A549 (cell line): ENCODE results near the gene FHAD1. TPM values are rescaled to one million over a fixed set of nuclear protein-coding genes. Genes with fewer than 3 reads are reported as not detected.

Source experiments
- ATAC-seq, 2 experiments: fragments of 200-7000 bp in 1 of 2; fragments of >200 bp in 1 of 2; cut with Nextera tagmentation in 1 of 2; cut with Tn5 transposase in 1 of 2; 3 replicates each; pipeline versions ENCODE4 v1.8.0 to v1.9.1; 2018 to 2020; ENCODE audit warnings: mild to moderate bottlenecking in 1 of 2, moderate library complexity in 1 of 2
- CTCF ChIA-PET: fragments of 300-600 bp; sonication (Branson Sonifier 250); formaldehyde crosslinking; extraction: SDS; loops from one replicate; lab custom pipeline; 2021; ENCODE audit warnings: antibody characterized with exemption, inconsistent platforms; lab: Yijun Ruan, JAX
- POLR2A ChIA-PET: fragments of 350-600 bp; formaldehyde crosslinking; extraction: SDS; loops from one replicate; lab custom pipeline; 2021; ENCODE audit warnings: antibody characterized with exemption, inconsistent platforms; lab: Yijun Ruan, JAX
- DNase-seq, 2 experiments: peaks; one replicate each; pipeline versions ENCODE4 v3.0.0 to v3.0.0-alpha.2; 2011 to 2016; ENCODE audit warnings: low read depth in 1 of 2, low spot score in 1 of 2
- FAIRE-seq: peaks from 2 replicates; lab custom pipeline; 2011; peaks lifted over from hg19 to GRCh38; lab: Jason Lieb, UNC
- H3K27ac ChIP-seq, 2 experiments: fragments of >200 bp; sonication (Bioruptor Twin); formaldehyde crosslinking; 3 replicates each; pipeline ENCODE4 v1.5.1; 2016 to 2017
- H3K4me1 ChIP-seq: fragments of >200 bp; sonication (Bioruptor Twin); formaldehyde crosslinking; 3 replicates; pipeline ENCODE4 v1.6.1; 2016
- H3K4me2 ChIP-seq: fragments of >200 bp; sonication (Bioruptor Twin); formaldehyde crosslinking; 3 replicates; pipeline ENCODE4 v1.6.1; 2016
- H3K4me3 ChIP-seq: fragments of >200 bp; sonication (Bioruptor Twin); formaldehyde crosslinking; 3 replicates; pipeline ENCODE4 v1.5.1; 2016
- H3K9me3 ChIP-seq: fragments of >200 bp; sonication (Bioruptor Twin); formaldehyde crosslinking; 3 replicates; pipeline ENCODE4 v1.6.1; 2016
- CBX2 ChIP-seq: fragments of 200-600 bp; sonication (generic); IDR thresholded peaks from 2 replicates; pipeline ENCODE4 v1.6.1; 2016; ENCODE audit warnings: low read depth, mild to moderate bottlenecking, borderline replicate concordance
- ELK1 ChIP-seq: fragments of 150-350 bp; IDR thresholded peaks from 2 replicates; pipeline ENCODE4 v1.6.1; 2014; ENCODE audit warnings: low read depth, mild to moderate bottlenecking, low read length
- EP300 ChIP-seq, 2 experiments: fragments of >200 bp; sonication (Bioruptor Twin); formaldehyde crosslinking; IDR thresholded peaks; 2 replicates in 1 of 2; 3 replicates in 1 of 2; pipeline ENCODE4 v1.6.1; 2016 to 2017
- ESRRA ChIP-seq: fragments of 150-350 bp; IDR thresholded peaks from 2 replicates; pipeline ENCODE4 v1.6.1; 2014; ENCODE audit warnings: mild to moderate bottlenecking, low read length, borderline replicate concordance
- FOXS1 ChIP-seq: fragments of 250-450 bp; sonication (Bioruptor Pico); IDR thresholded peaks from 2 replicates; pipeline ENCODE4 v1.5.0; 2020; ENCODE audit warnings: mild to moderate bottlenecking, moderate library complexity
- HEYL ChIP-seq: fragments of 250-450 bp; sonication (Bioruptor Pico); IDR thresholded peaks from 2 replicates; pipeline ENCODE4 v1.8.0; 2021; ENCODE audit warnings: mild to moderate bottlenecking, moderate library complexity
- HMGXB4 ChIP-seq: fragments of 250-450 bp; sonication (Bioruptor Pico); IDR thresholded peaks from 2 replicates; pipeline ENCODE4 v1.5.0; 2021; ENCODE audit warnings: mild to moderate bottlenecking, moderate library complexity, borderline replicate concordance
- JUNB ChIP-seq: fragments of >200 bp; sonication (Bioruptor Twin); formaldehyde crosslinking; IDR thresholded peaks from 2 replicates; pipeline ENCODE4 v1.6.1; 2016
- KDM1A ChIP-seq: fragments of 200-600 bp; sonication (generic); IDR thresholded peaks from 2 replicates; pipeline ENCODE4 v1.6.1; 2016; ENCODE audit warnings: low read depth, mild to moderate bottlenecking
- MAZ ChIP-seq: fragments of 150-350 bp; IDR thresholded peaks from 2 replicates; pipeline ENCODE4 v1.6.1; 2014; ENCODE audit warnings: antibody characterized with exemption, low read depth, low read length, borderline replicate concordance
- NR3C1 ChIP-seq: fragments of >200 bp; sonication (Bioruptor Twin); formaldehyde crosslinking; IDR thresholded peaks from 3 replicates; pipeline ENCODE4 v1.6.1; 2017
- POLR2A ChIP-seq: IDR thresholded peaks from 2 replicates; pipeline ENCODE4 v1.6.1; 2012; ENCODE audit warnings: mild to moderate bottlenecking, low read length
- POLR2AphosphoS2 ChIP-seq: conservative IDR thresholded peaks from 2 replicates; pipeline ENCODE4 v1.6.1; 2012; ENCODE audit warnings: low read length, improper control_type of control experiment, inconsistent platforms
- RAD21 ChIP-seq, 2 experiments: fragments of >200 bp in 1 of 2; sonication (Bioruptor Twin) in 1 of 2; formaldehyde crosslinking in 1 of 2; IDR thresholded peaks in 1 of 2; conservative IDR thresholded peaks in 1 of 2; 2 replicates in 1 of 2; 3 replicates in 1 of 2; pipeline ENCODE4 v1.6.1; 2012 to 2018; ENCODE audit warnings: inconsistent platforms in 1 of 2
- RCOR1 ChIP-seq: fragments of 150-350 bp; IDR thresholded peaks from 2 replicates; pipeline ENCODE4 v1.6.1; 2014; ENCODE audit warnings: antibody characterized with exemption, low read length, low read depth
- SMC3 ChIP-seq: fragments of >200 bp; sonication (Bioruptor Twin); formaldehyde crosslinking; IDR thresholded peaks from 3 replicates; pipeline ENCODE4 v1.6.1; 2018; ENCODE audit warnings: inconsistent platforms
- SREBF2 ChIP-seq: fragments of 450-650 bp; IDR thresholded peaks from 2 replicates; pipeline ENCODE4 v1.6.1; 2014; ENCODE audit warnings: mild to moderate bottlenecking, moderate library complexity
- WGBS: methylation state at CpG from one replicate; pipeline ENCODE4 v1.1.6; 2017; ENCODE audit errors: missing lambda C conversion rate; 5-methylcytosine and 5-hydroxymethylcytosine counted together
- polyA plus RNA-seq, 4 experiments: library from polyadenylated mRNA; depleted of rRNA in 3 of 4; stranded (reverse); fragments of >200 nt; fragmentation: RNase III in 1 of 4; extraction: RNeasy Plus Mini Kit Qiagen cat#74134 plus additional on column Dnase treatment in 1 of 4; gene quantifications; 2 replicates in 3 of 4; 3 replicates in 1 of 4; pipeline ENCODE4 v1.2.3, GENCODE V29; 2011 to 2017

Gene FHAD1
- polyA plus RNA-seq, 2 of the 4 experiments (the other 2 are of a cell fraction), result 0.31 to 0.32 TPM

- ChIA-PET CTCF (interaction anchor here (0.6 to 1.8 kb wide), 3 partner anchors 13 to 121 kb away, joined by 3 to 6 read pairs (median 4); no protein-coding TSS in a partner anchor), POLR2A (no interaction called here)
- Histone ChIP-seq H3K27ac (no peak overlapping the region), H3K4me2 (no peak overlapping the region), H3K4me3 (no peak overlapping the region), H3K4me1 (no peaks in the 10 kb centered on the region), H3K9me3 (no peaks in the 10 kb centered on the region)
- no peak for DNase-seq
- no peak for FAIRE-seq
- ATAC-seq, result no peak
- 79% methylated on average over 6 of the region's 17 CpGs for WGBS
- TF ChIP-seq FOXS1 (CRISPR knock-in tag) (no peak), HMGXB4 (CRISPR knock-in tag) (no peak), MAZ (no peak), ELK1 (no peak), RCOR1 (no peak), NR3C1 (no peak), POLR2A (no peak), JUNB (no peak), KDM1A (no peak)
Measured at GRCh38 chr1:15444468-15445389, 197.7 kb downstream of the FHAD1 start.

GRCh38 chr1:15445390-15446122 is 198.5 kb downstream of the FHAD1 start:
- H3K4me3 ChIP-seq, result no peak overlapping the region
- WGBS, result 69% methylated on average over 8 of the region's 14 CpGs
- H3K27ac ChIP-seq, result no peak overlapping the region
- CTCF ChIA-PET, result interaction anchor here (1.4 kb wide), 1 partner anchor 14 kb away, joined by 3 read pairs; no protein-coding TSS in a partner anchor
- H3K9me3 ChIP-seq, result no peaks in the 10 kb centered on the region
- H3K4me2 ChIP-seq, result no peak overlapping the region
- ATAC-seq, result no peak
- no peaks in the 10 kb centered on the region for H3K4me1 ChIP-seq
- no peak for FAIRE-seq
- no peak for TF ChIP-seq SREBF2
- no peak for TF ChIP-seq POLR2AphosphoS2
- TF ChIP-seq ESRRA, result no peak
- no peak for TF ChIP-seq EP300 (IDR thresholded peaks at IDR 0.05)
- no peak for TF ChIP-seq HEYL (CRISPR knock-in tag)
- no peak for TF ChIP-seq KDM1A
- TF ChIP-seq NR3C1, result no peak
- no peak for TF ChIP-seq CBX2
- TF ChIP-seq HMGXB4 (CRISPR knock-in tag), result no peak
- no peak for TF ChIP-seq ELK1
- no peak for TF ChIP-seq RAD21 (conservative IDR thresholded peaks at IDR 0.05 in 1 of 2, IDR thresholded peaks at IDR 0.05 in 1 of 2)
- TF ChIP-seq SMC3, result no peak
- no peak for DNase-seq
- POLR2A ChIA-PET, result no interaction called here
